ENCODE data around the gene BTBD9. TPM values are rescaled to one million over a fixed set of nuclear protein-coding genes. Genes with fewer than 3 reads are reported as not detected.

Gene BTBD9
- total and polyA plus RNA-seq, 3 donors from 2014 or later = 11.4 to 32.8 (median 29.5) TPM

GRCh38 chr6:38166411-38167240 is 473.1 kb downstream of the BTBD9 start:
- WGBS, 2 donors = 54 to 62% methylated on average over 18 to 28 of the region's 32 CpGs
- TF ChIP-seq, protein P1, sequence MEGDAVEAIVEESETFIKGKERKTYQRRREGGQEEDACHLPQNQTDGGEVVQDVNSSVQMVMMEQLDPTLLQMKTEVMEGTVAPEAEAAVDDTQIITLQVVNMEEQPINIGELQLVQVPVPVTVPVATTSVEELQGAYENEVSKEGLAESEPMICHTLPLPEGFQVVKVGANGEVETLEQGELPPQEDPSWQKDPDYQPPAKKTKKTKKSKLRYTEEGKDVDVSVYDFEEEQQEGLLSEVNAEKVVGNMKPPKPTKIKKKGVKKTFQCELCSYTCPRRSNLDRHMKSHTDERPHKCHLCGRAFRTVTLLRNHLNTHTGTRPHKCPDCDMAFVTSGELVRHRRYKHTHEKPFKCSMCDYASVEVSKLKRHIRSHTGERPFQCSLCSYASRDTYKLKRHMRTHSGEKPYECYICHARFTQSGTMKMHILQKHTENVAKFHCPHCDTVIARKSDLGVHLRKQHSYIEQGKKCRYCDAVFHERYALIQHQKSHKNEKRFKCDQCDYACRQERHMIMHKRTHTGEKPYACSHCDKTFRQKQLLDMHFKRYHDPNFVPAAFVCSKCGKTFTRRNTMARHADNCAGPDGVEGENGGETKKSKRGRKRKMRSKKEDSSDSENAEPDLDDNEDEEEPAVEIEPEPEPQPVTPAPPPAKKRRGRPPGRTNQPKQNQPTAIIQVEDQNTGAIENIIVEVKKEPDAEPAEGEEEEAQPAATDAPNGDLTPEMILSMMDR (IDR thresholded peaks at IDR 0.05) = no peak
- no peak for TF ChIP-seq POLR2A (IDR thresholded peaks at IDR 0.05)
- H3K9me3 ChIP-seq = no peaks in the 10 kb centered on the region
- no peak overlapping the region for H3K27ac ChIP-seq
- H3K36me3 ChIP-seq (ENCODE audit: low read depth, missing control alignments) = no peaks in the 10 kb centered on the region
- H3K27me3 ChIP-seq = no peaks in the 10 kb centered on the region
- peaks cover 5% of the 10 kb centered on the region for H3K4me1 ChIP-seq
- H3K4me3 ChIP-seq = no peak overlapping the region
- intact Hi-C loops (cut with DNase I; ENCODE audit: low total_unique reads) = no loop called here
- DNase-seq = no peak

DNA sequence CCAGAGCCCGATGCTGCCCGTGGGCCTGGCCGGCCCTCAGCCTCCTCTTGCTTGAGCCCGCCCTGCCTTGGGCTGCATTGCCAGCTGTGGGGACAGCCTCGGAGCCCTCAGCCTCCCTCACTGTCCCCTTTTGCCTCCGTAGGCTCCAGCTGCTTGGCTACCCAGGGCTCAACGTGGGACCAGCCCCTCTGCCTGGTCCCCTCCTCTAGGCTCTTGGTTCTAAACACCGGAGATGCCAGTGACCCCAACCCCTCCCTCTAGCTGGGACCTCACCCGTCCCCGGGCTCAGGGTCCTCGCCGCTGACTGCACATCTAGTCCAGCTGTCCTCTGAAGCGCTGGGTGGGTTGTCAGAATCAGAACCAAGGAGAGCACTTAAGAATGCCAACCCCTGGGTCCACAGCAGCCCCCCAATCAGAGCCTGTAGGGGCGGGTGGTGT is 475.0 kb downstream of the BTBD9 start:
- Histone ChIP-seq H3K4me1 (peaks cover 5% of the 10 kb centered on the region), H3K27me3 (no peaks in the 10 kb centered on the region), H3K36me3 (ENCODE audit: low read depth, missing control alignments) (no peaks in the 10 kb centered on the region), H3K9me3 (no peaks in the 10 kb centered on the region), H3K4me3 (no peak overlapping the region), H3K27ac (no peak overlapping the region)
- intact Hi-C loops (cut with DNase I; ENCODE audit: low total_unique reads) = no loop called here
- TF ChIP-seq, protein P1 (IDR thresholded peaks at IDR 0.05) = no peak
- TF ChIP-seq POLR2A (IDR thresholded peaks at IDR 0.05) = no peak
- WGBS, 2 donors = 91 to 94% methylated on average over 9 to 14 of the region's 14 CpGs
- DNase-seq = no peak

GRCh38 chr6:38164131-38164481 is 475.6 kb downstream of the BTBD9 start:
- H3K36me3 ChIP-seq (ENCODE audit: low read depth, missing control alignments) = no peaks in the 10 kb centered on the region
- H3K9me3 ChIP-seq = no peaks in the 10 kb centered on the region
- H3K4me3 ChIP-seq = no peak overlapping the region
- intact Hi-C loops (cut with DNase I; ENCODE audit: low total_unique reads) = no loop called here
- 88 to 91% methylated on average over 6 of the region's 6 CpGs for WGBS, 2 donors
- TF ChIP-seq POLR2A (IDR thresholded peaks at IDR 0.05) = no peak
- DNase-seq = no peak
- no peaks in the 10 kb centered on the region for H3K27me3 ChIP-seq
- no peak overlapping the region for H3K27ac ChIP-seq
- peaks cover 5% of the 10 kb centered on the region for H3K4me1 ChIP-seq

DNA sequence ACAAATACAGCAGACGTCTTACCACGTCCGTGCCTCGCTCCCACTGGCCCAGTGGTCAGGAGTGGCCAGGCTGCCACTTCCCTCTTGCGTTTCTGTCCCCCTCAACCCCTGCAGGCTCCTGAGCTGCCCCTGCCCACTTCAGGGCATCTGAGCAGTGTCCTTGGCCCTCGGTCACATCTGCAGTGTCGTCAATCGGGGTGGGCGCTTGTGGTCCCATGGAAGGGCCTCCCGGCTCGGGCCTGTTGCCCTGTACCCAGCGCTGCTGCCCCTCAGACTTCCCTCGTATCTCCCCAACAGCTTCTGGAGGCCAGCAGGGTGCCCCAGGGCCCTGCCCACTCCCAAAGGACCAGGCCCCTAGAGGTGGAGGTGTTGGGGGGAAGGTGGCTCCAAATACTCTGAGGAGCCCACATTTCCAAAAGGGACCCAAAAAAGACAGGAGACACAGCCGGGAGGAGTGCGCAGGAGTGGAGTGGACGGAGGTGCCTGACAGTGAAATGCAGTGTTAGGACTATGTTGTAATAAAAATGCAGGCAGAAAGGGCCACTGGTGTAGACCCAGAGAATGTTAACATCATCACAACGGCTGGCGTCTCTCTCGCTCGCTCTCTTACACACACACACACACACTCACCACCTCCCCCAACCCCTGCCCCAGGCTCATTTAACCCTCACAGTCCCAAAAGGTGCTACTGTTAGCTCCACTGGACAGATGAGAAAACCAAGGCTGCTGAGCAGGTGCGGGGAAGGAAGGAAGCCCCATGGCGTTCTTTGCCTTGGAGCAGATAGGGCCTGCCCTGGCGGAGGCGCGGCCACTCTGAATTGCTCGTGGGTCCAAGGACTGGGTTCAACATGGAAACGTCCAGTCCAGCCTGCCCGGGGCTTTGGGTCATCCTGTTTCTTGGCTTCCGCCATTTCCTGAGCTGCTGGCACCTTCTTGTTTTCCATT is 476.3 kb downstream of the BTBD9 start:
- Histone ChIP-seq H3K27ac (no peak overlapping the region), H3K4me1 (peaks cover 5% of the 10 kb centered on the region), H3K9me3 (no peaks in the 10 kb centered on the region), H3K27me3 (no peaks in the 10 kb centered on the region), H3K36me3 (ENCODE audit: low read depth, missing control alignments) (no peaks in the 10 kb centered on the region), H3K4me3 (no peak overlapping the region)
- DNase-seq = no peak
- no peak for TF ChIP-seq POLR2A (IDR thresholded peaks at IDR 0.05)
- TF ChIP-seq, protein P1 (IDR thresholded peaks at IDR 0.05) = no peak
- intact Hi-C loops (cut with DNase I; ENCODE audit: low total_unique reads) = no loop called here
- WGBS, 2 donors = 85% methylated on average over 24 to 29 of the region's 29 CpGs
